Astrocyte of the hippocampus (primary cell): ENCODE measurements around the gene GOLGA8O.
"Not testable (repeated sequence)": the region's sequence is repeated elsewhere in the genome, so short reads cannot be mapped to it uniquely, and the experiment has no call there.

Experiments used
- DNase-seq: peaks from one replicate; pipeline ENCODE4 v3.0.0; 2011; ENCODE audit warnings: low read depth, low spot score

Gene GOLGA8O

DNA sequence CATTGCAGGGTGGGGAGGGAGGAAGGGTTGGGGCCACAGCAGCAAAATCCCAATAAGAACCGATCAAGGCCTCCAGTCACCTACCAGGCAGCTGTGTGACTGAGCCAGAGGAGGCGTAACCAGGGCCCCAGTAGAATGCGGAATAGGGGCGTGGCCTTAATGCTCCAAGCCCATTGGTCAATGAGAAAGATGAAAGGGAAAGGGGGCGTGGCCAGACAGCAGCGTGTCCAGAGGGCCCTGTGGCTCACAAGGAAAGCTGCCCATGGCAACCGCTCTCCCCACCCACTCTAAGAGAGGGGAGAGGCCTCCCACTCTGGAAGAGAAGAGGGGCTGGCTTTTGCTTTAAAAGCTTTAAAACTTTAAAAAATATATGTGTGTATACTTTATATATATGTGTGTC, at the start of gene GOLGA8O:
TSS of gene GOLGA8O (minus strand) at position 101 of the 400 bp plus-strand sequence. CDS start at position 3, 98 bp downstream.
- not testable (repeated sequence) for DNase-seq

DNA sequence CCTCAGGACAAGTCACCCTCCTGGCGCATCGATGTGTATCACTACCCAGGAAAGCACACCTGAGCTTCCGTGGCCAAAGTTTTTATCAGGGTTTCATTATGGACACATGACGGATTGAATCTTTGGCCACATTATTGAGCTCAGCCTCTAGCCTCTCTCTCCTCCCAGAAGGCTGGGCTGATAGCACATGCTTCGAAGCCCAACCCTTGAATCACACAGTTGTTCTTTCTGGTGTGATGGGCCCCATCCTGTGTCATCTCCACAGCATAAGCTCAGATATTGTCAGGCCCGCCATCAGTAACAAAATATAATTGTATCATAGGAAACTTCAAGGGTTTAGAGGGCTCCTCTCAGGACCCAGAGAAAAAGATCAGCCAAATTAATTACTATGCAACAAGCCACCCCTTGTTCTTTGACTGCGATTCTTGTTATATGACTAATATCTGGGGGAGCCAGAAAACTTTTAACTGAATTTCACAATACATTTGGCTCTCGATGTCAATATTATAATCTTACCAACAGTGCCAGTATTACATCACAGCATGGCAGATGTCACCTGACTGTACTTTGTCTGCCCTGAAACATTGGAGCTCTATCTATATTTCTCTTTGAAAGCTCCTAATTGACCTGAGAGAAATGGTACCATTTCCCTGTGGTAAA, 48.8 kb upstream of the GOLGA8O start:
- not testable (repeated sequence) for DNase-seq

GRCh38 chr15:32502946-32503345, 47.5 kb upstream of the GOLGA8O start:
- peak; percentile 11 for DNase-seq

DNA sequence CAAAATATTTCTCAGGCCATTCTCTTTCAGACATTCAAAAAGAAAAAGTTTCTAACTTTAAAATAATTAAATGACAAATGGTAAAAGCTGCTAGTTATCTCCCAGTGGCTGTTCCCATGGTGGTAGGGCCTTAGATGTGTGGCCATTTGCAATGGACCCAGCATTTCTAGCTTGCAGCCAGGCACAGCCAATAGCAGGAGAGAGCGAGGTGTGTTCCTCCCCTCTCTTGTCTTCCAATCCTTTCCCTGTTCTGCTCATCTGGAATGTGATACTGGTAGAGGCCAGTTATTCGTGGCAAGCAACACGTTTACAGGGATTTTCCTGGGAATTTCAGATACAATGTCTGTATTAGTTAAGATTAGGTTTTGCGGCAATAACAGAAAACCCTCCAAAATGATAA, 37.3 kb upstream of the GOLGA8O start:
- not testable (repeated sequence) for DNase-seq

DNA sequence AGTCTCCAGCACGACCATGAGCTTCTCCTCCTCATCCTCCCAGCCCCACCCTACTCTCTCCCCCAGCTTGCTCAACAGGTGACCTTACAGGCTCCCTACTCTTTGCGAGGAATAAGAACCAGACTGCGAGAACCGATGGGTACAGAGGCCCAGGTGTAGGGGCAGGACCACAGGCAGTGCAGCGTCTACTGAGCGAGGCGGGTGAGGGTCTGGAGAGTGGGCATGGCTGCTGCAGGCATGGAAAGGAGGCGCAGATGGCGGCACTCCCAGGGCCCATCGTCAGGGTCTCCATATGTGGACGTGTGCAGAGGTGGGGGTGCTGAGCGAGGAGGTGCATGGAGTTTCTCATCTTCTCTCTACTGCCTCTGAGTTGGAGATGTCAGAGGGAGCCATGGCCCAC, 31.0 kb upstream of the GOLGA8O start:
- not testable (repeated sequence) for DNase-seq

- not testable (repeated sequence) for DNase-seq
Measured at GRCh38 chr15:32483377-32483776, 27.9 kb upstream of the GOLGA8O start.

- not testable (repeated sequence) for DNase-seq
Measured at GRCh38 chr15:32481683-32482082, 26.2 kb upstream of the GOLGA8O start.

- DNase-seq = not testable (repeated sequence)
Measured at GRCh38 chr15:32468076-32468475, 12.6 kb upstream of the GOLGA8O start.

DNA sequence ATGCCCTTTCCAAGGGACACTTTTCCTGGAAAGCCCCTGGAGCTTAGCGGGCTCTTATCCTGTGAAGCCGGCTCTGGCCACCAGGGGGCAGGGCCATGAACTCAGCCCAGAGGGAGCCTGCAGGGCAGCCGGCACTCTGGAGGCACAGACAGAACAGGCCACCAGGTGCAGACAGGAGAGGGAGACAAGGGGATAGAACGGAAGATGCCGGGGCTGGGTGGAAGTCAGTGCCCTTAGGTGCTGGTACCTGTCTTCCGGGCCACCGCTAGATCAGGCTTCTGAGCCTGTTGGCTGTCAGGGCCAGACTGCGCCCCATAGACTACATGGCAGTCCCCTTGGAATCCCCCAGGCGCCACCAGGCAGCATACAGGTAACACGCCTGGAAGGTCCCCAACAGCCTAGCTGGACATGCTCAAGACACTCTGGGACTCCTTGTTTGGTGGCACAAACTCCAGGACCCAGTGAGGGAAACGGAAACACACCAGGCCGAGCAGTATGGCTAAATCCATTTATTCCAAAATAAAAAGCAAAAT, 14.9 kb downstream of the GOLGA8O start:
- not testable (repeated sequence) for DNase-seq

DNA sequence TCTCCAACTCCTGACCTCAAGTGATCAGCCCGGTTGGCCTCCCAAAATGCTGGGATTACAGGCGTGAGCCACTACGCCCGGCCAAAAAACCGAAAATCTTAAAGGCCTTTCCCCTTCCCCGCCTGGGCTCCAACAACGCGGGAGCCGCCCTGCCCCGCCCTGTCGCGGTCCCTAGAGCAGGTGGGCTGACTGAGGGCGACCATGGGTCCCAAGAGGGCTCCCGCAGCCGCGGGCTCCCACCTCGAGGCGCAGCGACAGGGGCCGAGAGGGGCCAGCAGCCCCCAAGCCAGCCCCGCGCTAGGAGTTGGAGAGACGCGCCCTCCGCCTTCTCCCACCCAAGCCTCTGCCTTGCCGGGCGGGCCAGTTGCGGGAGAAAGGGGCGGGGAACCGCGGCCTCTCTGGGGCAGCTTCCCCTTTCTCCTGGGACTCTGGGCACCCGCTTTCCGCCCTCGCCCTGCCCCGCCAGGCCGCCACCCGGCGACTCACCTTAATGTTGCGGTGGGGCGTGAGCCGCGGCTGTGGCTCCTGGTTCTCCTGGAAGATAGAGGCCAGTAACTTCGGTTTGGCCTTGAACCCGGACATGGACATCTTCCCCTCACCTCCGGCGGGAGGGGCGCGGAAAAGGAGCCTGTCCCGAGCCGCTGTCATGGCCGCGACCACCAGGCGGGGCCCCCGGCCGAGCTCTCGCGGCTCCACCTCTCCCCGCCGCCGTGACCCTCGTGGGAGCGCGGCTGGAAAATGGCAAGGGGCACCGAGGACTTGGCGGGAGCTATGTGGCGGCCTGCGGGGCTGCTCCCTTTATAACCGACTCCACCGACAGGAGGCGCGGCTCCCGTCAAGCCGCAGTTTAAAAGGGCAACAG, 21.1 kb downstream of the GOLGA8O start:
- not testable (repeated sequence) for DNase-seq

DNA sequence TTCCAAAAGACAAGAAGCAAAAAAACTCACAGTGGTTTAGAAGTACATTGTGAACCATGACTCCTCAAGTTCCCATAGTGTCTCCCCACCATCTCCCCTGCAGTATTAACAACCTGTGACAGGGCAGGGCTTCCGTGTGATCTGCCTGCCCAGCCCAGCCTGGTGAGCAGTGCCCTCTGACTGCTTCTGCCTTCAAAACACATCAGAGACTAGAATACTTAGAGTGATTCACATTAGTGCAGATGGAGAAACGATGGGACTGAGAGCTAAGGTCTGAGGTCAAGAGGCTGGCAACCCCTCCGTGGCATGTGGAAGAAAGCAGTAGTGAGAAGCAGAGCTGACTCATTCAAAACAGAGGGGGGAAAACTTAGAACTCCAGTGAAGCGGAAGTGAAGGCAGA, 27.8 kb downstream of the GOLGA8O start:
- DNase-seq = not testable (repeated sequence)

DNA sequence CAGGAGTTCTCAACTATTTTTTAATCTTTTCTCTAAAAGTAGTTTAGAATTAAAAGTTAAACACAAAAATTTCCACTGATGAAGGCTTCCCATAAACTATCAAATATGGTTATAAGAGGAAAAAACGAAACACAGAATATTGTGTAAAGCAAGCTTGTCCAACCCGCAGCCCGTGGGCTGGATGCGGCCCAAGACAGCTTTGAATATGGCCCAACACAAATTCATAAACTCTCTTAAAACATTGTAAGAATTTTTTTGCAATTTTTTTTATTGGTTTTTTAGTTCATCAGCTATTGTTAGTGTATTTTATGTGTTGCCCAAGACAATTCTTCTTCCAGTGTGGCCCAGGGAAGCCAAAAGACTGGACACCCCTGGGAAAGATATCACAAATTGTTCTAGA, 28.9 kb downstream of the GOLGA8O start:
- DNase-seq = not testable (repeated sequence)

DNA sequence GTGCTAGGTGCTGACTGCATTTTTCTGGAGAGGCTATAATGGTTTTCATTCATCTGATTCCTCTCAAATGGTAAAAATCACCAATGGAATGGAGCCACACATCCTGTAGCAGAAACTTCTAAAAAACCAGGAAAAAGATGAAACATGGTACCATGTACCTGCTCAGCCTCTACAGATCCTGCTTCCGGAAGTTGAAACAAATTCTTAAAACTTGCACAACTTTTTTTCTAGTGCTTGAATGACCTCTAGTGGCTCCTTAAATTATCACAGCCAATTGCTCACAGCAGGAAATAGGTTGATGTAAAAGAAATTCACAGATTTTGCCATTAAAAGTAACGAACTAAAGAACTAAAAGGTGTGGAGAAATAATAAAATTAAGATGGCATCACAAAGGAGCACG, 47.5 kb downstream of the GOLGA8O start:
- not testable (repeated sequence) for DNase-seq

- not testable (repeated sequence) for DNase-seq
Measured at GRCh38 chr15:32403192-32403591, 52.2 kb downstream of the GOLGA8O start, which contains the start of gene GOLGA8K. Gene GOLGA8K, minus strand, starts transcription at chr15:32403292. Its CDS starts 98 bp downstream, at chr15:32403194.

- not testable (repeated sequence) for DNase-seq
Measured at GRCh38 chr15:32396522-32396921, 58.9 kb downstream of the GOLGA8O start.
